HG03135 (cell line): ENCODE results near the gene ESRRG.

ENCODE experiments used
- ATAC-seq: cut with Tn5 transposase; IDR thresholded peaks from one replicate; pipeline ENCODE4 v1.9.1; 2021; ENCODE audit warnings: mild to moderate bottlenecking, moderate library complexity; ENCODE audit not compliant: unreplicated experiment

ESRRG gene

GRCh38 chr1:216723274-216723780, at the start of gene ESRRG:
Gene ESRRG, minus strand, starts transcription at chr1:216723429. Its CDS starts 130 bp downstream, at chr1:216723299.
- ATAC-seq = no peak

- ATAC-seq = no peak
These were observed 48.7 kb upstream of the ESRRG start for GRCh38 chr1:216771922-216772321.

- ATAC-seq = no peak
These were observed 43.6 kb upstream of the ESRRG start for GRCh38 chr1:216766633-216767327.

- ATAC-seq = no peak
These were observed 42.4 kb upstream of the ESRRG start for GRCh38 chr1:216765346-216766300.

- ATAC-seq = no peak
These were observed 34.9 kb upstream of the ESRRG start for GRCh38 chr1:216758161-216758560.

GRCh38 chr1:216757110-216757509, 33.9 kb upstream of the ESRRG start:
- no peak for ATAC-seq

GRCh38 chr1:216750961-216751360, 27.7 kb upstream of the ESRRG start:
- ATAC-seq = no peak

- no peak for ATAC-seq
These were observed 26.9 kb upstream of the ESRRG start for GRCh38 chr1:216750031-216750627.

GRCh38 chr1:216749232-216749631, 26.0 kb upstream of the ESRRG start:
- ATAC-seq = no peak

GRCh38 chr1:216742625-216743024, 19.4 kb upstream of the ESRRG start:
- no peak for ATAC-seq

- ATAC-seq = no peak
These were observed 17.1 kb upstream of the ESRRG start for GRCh38 chr1:216740331-216740730.

- ATAC-seq = no peak
These were observed 16.6 kb upstream of the ESRRG start for GRCh38 chr1:216739793-216740192.

GRCh38 chr1:216732121-216732520, 8.9 kb upstream of the ESRRG start:
- ATAC-seq = no peak

- ATAC-seq = no peak
These were observed 8.3 kb upstream of the ESRRG start for GRCh38 chr1:216731562-216731961.

- no peak for ATAC-seq
These were observed 3.2 kb upstream of the ESRRG start for GRCh38 chr1:216726435-216726834.

GRCh38 chr1:216722821-216723220, 408 bp downstream of the ESRRG start:
- ATAC-seq = no peak

- ATAC-seq = no peak
These were observed 1.4 kb downstream of the ESRRG start for GRCh38 chr1:216721863-216722262.

GRCh38 chr1:216721062-216721461, 2.2 kb downstream of the ESRRG start:
- ATAC-seq = no peak

GRCh38 chr1:216711712-216712111, 11.5 kb downstream of the ESRRG start:
- ATAC-seq = no peak

GRCh38 chr1:216710598-216711333, 12.5 kb downstream of the ESRRG start:
- ATAC-seq = no peak

- no peak for ATAC-seq
These were observed 13.2 kb downstream of the ESRRG start for GRCh38 chr1:216710055-216710454.
